GDM1 (cell line): ENCODE results near the gene FSTL5.
"Not testable (repeated sequence)": the region's sequence is repeated elsewhere in the genome, so short reads cannot be mapped to it uniquely, and the experiment has no call there.

Experiments
- DNase-seq: peaks from one replicate; lab custom pipeline; 2025; lab: John Stamatoyannopoulos, UW

The FSTL5 gene

GRCh38 chr4:162163892-162164759 lies at the start of gene FSTL5:
FSTL5 (minus strand) TSS chr4:162164000; CDS start chr4:162111396, 52,604 bp downstream.
- DNase-seq = no peak

GRCh38 chr4:162209706-162210105 lies 45.9 kb upstream of the FSTL5 start:
- DNase-seq = no peak

- not testable (repeated sequence) for DNase-seq
Measured at GRCh38 chr4:162203478-162203877, 39.7 kb upstream of the FSTL5 start.

- DNase-seq = no peak
Measured at GRCh38 chr4:162201673-162202072, 37.9 kb upstream of the FSTL5 start.

- no peak for DNase-seq
Measured at GRCh38 chr4:162170509-162170908, 6.7 kb upstream of the FSTL5 start.

GRCh38 chr4:162164906-162165510 lies 1.2 kb upstream of the FSTL5 start:
- no peak for DNase-seq

- DNase-seq = no peak
Measured at GRCh38 chr4:162162672-162163071, 1.1 kb downstream of the FSTL5 start.

- DNase-seq = no peak
Measured at GRCh38 chr4:162157241-162157640, 6.6 kb downstream of the FSTL5 start.

GRCh38 chr4:162154862-162155540 lies 8.8 kb downstream of the FSTL5 start:
- no peak for DNase-seq

GRCh38 chr4:162151850-162152249 lies 11.9 kb downstream of the FSTL5 start:
- DNase-seq = no peak

GRCh38 chr4:162151386-162151785 lies 12.4 kb downstream of the FSTL5 start:
- no peak for DNase-seq

- DNase-seq = no peak
Measured at GRCh38 chr4:162149644-162150043, 14.2 kb downstream of the FSTL5 start.

- no peak for DNase-seq
Measured at GRCh38 chr4:162140051-162140683, 23.6 kb downstream of the FSTL5 start.

- no peak for DNase-seq
Measured at GRCh38 chr4:162139412-162139811, 24.4 kb downstream of the FSTL5 start.

GRCh38 chr4:162131256-162131655 lies 32.5 kb downstream of the FSTL5 start:
- no peak for DNase-seq

GRCh38 chr4:162126729-162127128 lies 37.1 kb downstream of the FSTL5 start:
- DNase-seq = no peak

- no peak for DNase-seq
Measured at GRCh38 chr4:162117051-162117450, 46.7 kb downstream of the FSTL5 start.

GRCh38 chr4:162116095-162116779 lies 47.6 kb downstream of the FSTL5 start:
- no peak for DNase-seq

GRCh38 chr4:162115333-162115732 lies 48.5 kb downstream of the FSTL5 start:
- no peak for DNase-seq

GRCh38 chr4:162111078-162111477 lies 52.7 kb downstream of the FSTL5 start:
- no peak for DNase-seq

- no peak for DNase-seq
Measured at GRCh38 chr4:162104459-162105124, 59.2 kb downstream of the FSTL5 start.
